Fibroblast of villous mesenchyme (primary cell): ENCODE measurements around the gene STK33. TPM values are rescaled to one million over a fixed set of nuclear protein-coding genes. Genes with fewer than 3 reads are reported as not detected.
A peak's percentile ranks its signal among the peaks of the same experiment; 100 is the strongest.

Source experiments
- DNase-seq: peaks from one replicate; pipeline ENCODE4 v3.0.0-alpha.2; 2010; ENCODE audit warnings: low read depth
- H3K4me3 ChIP-seq: 2 replicates; pipeline ENCODE4 v1.5.1; 2011; ENCODE audit warnings: low read depth, mild to moderate bottlenecking, low read length
- total RNA-seq: library from RNA; depleted of rRNA; stranded (reverse); fragments of >200 nt; gene quantifications from 2 replicates; pipeline ENCODE4 v1.2.3, GENCODE V29; 2012
- TF ChIP-seq, protein P1 (sequence below): IDR thresholded peaks from 2 replicates; pipeline ENCODE4 v1.5.1; 2012; ENCODE audit warnings: low read depth, mild to moderate bottlenecking, low read length; ENCODE audit not compliant: insufficient read depth

STK33 gene
- total RNA-seq, 1 donor: 5.6 TPM

DNA sequence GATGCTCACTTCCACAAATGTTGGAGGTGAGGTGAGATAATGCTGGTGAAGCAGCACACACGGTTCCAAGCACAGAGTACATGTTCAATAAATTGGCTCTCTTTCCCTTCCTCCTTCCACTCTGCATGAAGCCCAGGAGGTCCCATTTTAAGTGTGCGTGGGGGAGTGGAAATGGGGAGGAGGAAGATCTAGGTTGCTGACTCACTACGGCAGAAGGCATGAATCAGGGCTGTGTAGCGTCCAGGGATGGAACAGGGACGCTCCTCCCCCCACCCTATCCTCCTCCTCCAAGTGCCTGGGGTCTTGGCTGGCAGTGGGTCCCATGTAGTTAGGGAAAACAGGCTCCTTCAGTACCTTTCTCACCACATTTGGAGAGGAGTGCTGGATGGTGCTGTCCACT lies 44.3 kb upstream of the STK33 start:
- TF ChIP-seq, protein P1, sequence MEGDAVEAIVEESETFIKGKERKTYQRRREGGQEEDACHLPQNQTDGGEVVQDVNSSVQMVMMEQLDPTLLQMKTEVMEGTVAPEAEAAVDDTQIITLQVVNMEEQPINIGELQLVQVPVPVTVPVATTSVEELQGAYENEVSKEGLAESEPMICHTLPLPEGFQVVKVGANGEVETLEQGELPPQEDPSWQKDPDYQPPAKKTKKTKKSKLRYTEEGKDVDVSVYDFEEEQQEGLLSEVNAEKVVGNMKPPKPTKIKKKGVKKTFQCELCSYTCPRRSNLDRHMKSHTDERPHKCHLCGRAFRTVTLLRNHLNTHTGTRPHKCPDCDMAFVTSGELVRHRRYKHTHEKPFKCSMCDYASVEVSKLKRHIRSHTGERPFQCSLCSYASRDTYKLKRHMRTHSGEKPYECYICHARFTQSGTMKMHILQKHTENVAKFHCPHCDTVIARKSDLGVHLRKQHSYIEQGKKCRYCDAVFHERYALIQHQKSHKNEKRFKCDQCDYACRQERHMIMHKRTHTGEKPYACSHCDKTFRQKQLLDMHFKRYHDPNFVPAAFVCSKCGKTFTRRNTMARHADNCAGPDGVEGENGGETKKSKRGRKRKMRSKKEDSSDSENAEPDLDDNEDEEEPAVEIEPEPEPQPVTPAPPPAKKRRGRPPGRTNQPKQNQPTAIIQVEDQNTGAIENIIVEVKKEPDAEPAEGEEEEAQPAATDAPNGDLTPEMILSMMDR: no peak
- no peak overlapping the region for H3K4me3 ChIP-seq
- peak; percentile 27 for DNase-seq

DNA sequence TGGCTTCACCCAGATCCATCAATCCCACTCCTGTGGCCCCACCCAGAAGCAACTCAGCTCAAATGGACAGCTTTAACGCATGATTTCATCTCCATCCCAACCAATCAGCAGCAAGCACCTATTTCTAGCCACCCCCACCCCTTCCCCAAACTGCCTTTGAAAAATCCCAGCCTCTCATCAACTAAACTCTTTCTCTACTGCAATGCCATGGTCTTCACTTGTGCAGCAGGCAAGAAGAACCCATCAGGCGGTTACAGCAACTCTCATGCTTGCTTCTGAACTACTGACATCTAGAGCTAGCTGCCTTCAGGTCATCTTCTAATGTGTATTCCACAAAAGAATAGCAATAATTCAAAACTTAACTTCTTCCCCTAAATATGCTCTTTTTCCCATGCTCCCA lies 42.1 kb upstream of the STK33 start:
- DNase-seq: no peak
- TF ChIP-seq, protein P1: no peak

DNA sequence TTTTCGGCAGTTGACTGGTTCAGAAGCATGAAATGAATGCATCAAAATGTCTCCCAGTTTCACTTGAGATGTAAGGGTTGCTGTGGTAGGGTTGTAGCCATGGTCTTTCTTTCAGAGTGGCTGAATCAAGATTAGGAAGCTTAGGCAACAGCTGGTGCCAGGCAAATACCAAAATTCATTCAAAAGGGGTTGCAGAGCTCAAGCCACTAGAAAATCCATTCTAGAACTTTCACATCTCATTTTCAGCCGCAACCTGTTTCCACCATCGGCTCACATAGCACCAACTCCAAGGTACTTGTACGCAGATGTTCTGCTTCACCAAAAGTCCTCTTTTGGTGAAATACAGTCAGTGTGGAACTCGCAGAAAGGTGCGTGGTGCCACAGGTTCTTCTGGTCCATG lies 40.5 kb upstream of the STK33 start:
- DNase-seq: no peak
- TF ChIP-seq, protein P1: no peak

More for the DNA sequence above, 42.1 kb upstream of the STK33 start:
- H3K4me3 ChIP-seq: no peak overlapping the region

DNA sequence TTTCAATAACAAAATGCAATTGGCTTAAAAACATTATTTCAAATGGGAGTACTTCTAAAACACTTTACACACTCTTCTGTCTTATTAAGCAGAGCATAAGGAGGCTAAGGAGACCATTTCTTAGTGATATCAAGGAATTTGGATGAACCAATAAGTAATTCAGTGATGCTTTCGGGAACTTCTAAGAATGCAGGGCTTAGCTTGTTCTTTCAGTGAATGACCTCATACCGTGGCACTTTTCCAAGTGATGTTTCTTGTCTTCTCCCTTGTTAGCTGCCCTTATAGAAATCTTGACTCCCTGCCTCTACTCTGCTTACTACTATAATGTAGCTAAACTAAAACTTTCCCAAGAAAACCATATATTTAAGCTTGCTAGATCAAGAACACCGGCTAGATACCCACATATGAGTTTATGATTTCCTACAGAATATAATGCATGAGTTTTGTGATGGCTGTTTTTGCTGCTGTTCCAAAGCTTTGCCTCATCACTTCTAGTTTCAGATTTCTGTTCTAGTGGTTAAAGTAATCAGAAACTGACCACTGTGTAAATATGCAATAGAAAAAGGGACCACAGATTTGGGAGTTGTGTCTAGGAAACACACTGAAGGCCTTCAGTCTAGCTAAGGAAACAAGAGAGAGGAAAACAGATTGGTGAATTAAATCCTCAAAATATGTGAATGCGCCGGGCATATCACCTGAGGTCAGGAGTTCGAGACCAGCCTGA lies 37.5 kb upstream of the STK33 start:
- peak; percentile 82 for DNase-seq
- H3K4me3 ChIP-seq: no peak overlapping the region
- TF ChIP-seq, protein P1: no peak

More for the DNA sequence above, 40.5 kb upstream of the STK33 start:
- H3K4me3 ChIP-seq: no peak overlapping the region

DNA sequence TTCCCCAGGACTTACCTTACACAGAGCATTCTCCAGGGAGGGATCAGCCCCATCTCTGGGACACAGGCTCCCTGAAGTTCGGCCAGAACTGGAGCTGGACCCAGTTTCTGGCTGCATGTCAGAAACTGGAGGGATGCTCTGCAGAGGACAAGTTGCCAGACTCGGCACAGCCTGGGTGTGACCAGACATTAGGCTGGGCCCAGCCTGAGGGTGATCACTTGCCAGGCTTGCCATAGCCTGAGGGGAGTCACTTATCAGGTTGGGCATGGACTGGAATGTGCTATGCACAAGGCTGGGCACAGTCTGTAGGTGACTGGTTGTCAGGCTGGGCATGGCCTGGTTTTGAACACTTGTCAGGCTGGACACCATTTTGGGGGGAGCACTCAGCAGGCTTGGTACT lies 30.7 kb upstream of the STK33 start:
- TF ChIP-seq, protein P1: no peak
- no peak overlapping the region for H3K4me3 ChIP-seq

DNA sequence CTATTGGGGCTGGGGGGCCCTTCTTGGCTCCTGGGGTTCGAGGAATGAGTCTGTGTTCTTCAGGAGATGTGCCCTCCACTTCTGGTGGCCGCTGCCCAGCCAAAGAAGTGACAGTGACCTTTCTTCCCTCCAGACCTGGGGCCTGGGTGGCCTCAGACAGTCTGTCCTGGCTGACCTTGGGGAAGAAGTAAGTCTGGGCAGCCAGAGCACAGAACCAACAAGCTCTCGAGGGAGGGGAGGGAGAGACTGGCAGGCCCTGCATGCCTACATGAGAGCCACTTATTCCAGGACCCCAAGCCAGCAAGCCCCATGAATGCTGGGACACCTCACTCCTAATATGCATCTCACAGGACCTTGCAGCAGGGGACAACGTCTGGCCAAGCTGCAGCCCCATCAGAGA lies 27.1 kb upstream of the STK33 start:
- TF ChIP-seq, protein P1: no peak
- DNase-seq: no peak
- no peak overlapping the region for H3K4me3 ChIP-seq

More for the DNA sequence above, 30.7 kb upstream of the STK33 start:
- no peak for DNase-seq

DNA sequence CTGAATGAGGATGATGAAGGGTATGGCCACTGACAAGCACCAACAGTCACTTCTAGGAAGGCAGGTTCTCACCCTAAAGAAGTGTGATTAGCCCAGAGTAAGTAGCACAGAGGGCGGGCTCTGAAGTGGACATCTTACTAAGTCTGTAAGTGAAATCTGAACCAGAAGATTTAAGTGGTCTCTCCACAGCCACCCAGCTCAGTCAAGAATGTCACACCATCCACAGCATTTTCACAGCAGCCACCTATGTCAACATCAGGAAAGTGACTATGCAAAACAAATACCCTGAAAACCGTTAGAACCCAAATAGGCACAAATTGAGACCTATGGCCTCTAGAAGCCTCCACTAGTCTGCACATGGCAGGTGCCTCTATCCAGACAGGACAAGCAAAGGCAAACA lies 23.0 kb upstream of the STK33 start:
- TF ChIP-seq, protein P1: no peak
- no peak for DNase-seq
- no peak overlapping the region for H3K4me3 ChIP-seq
